NCI-H1105 (cell line): ENCODE measurements around the gene CRTC3.
A peak's percentile ranks its signal among the peaks of the same experiment; 100 is the strongest.
"Not testable (repeated sequence)": the region's sequence is repeated elsewhere in the genome, so short reads cannot be mapped to it uniquely, and the experiment has no call there.

Experiments
- DNase-seq: peaks from one replicate; lab custom pipeline; 2025; lab: John Stamatoyannopoulos, UW

Gene CRTC3, protein sequence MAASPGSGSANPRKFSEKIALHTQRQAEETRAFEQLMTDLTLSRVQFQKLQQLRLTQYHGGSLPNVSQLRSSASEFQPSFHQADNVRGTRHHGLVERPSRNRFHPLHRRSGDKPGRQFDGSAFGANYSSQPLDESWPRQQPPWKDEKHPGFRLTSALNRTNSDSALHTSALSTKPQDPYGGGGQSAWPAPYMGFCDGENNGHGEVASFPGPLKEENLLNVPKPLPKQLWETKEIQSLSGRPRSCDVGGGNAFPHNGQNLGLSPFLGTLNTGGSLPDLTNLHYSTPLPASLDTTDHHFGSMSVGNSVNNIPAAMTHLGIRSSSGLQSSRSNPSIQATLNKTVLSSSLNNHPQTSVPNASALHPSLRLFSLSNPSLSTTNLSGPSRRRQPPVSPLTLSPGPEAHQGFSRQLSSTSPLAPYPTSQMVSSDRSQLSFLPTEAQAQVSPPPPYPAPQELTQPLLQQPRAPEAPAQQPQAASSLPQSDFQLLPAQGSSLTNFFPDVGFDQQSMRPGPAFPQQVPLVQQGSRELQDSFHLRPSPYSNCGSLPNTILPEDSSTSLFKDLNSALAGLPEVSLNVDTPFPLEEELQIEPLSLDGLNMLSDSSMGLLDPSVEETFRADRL

DNA sequence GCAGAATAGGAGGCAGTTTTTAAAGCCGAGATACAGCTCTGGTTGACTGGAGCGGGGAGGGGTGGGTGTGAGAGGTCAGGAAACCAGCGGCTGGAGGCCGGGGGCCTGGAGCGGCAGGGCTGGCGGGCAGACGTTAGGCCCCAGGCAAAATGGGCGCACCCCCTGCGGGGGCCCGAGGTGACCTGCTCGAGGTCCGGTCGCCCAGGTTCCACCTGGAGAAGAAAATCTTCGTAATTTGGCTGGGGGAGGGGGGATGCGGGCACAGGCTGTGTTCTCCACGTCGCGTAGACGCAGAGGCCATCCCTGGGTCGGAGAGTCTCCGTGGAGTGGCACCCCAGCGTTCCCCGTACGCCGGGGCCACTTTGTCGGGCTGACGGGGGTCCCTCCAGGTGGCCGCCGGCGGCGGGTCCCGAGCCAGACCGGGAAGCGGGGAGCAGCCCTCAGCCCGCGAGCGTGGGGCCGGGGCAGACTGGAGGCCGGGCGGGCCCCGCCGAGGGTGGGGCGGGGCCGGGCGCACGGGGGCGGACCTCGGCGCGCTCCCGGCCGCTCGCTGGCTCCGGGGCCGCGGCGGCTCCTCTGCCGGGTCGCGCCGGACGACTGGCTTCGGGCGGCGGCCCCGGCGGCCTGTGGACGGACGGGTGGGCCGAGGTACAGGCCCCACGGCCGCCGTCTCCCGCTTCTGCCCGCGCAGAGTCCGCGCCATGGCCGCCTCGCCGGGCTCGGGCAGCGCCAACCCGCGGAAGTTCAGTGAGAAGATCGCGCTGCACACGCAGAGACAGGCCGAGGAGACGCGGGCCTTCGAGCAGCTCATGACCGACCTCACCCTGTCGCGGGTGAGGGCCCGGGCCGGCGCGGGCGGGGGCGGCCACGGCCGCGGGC, at the start of gene CRTC3:
Gene CRTC3 (plus strand): TSS at position 553 of the 879 bp plus-strand sequence. CDS start 149 bp downstream, at position 702.
- DNase-seq = no peak

DNA sequence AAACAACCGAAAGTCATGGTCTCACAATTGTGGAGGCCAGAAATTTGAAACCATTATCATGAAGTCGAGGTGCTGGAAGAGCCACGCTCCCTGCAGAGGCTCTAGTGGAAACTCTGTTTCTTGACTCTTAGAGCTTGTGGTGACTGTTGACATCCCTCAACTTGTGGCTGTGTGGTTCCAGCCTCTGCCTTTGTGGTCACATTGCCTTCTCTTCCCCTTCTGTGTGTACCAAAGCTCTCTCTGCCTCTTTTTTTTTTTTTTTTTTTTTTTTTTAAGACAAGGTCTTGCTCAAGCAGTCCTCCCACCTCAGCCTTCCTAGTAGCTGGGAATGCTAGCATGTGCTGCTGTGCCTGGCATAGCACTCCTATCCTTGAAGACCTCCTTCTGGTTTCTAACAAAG, 48.7 kb upstream of the CRTC3 start:
- DNase-seq = no peak

DNA sequence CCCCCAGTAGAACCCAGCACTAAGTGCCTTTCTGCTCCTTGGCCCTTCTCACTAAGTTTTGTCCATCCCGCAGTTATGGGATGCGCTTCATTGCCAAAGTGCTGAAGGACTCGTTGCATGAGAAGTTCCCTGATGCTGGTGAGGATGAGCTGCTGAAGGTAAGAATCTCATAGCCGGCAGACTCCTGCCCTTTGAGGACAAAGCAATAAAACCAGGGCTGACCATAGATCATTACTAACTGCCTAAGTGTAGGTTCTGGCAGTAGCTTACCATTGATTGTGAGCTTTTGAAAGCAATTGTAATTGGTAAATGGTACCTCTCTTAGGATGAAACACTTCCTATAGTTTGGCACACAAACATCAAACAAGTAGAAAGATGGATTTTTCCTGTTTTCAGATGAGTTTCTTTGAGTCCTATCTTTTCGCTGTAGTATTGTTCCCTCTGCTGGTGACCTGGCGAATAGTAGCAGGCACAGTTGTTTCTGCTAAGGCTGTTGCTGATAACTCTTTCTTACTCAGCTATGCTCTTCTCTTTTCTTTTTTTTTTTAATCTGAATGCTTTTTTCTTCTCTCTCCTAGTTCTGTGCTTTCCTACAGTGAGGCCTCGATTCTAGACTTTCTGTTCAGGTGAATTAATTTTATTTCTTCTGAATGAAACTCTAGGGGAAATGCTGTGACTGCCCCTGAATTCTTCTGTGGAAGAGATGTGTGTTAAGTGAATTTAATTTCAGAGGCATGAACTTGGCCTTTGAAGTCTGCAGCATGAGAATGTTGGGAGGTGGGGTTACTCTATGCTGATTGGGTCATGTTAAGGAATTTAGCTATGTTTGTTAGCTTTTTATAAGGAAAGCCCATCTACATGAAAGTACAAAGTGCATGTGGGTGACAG, 47.4 kb upstream of the CRTC3 start:
- no peak for DNase-seq

DNA sequence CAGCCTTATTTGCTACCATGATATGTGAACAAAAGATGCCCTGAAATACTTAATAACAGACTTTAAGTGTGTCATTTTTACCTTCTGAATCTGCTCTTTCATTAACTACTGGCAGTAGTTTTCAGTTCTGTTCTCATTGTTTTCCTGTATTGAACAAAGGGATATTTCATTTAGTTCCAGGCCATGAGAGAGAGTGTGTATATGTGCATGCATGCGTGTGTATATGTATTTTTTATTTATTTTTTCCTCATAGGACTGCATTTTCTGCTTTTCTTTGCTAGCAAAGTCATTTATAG, 46.8 kb upstream of the CRTC3 start:
- no peak for DNase-seq

DNA sequence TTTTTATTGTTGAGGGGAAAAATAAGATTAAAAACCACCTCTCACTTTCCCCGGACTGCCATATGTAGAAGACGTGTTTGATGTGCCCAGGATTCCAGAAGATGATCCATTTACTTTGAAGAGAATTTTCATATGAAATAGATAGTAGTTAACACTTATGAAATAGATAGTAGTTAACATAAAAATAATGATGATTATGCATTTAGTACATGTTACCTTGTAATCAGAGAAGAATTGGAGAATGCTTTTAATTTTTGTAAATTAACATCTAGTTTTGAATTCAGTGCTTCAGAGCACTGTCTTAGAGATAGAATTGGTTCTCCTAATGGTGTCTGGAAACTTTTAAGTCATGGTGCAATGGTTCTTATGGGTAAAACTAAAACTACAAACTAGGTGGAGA, 46.1 kb upstream of the CRTC3 start:
- DNase-seq = no peak

DNA sequence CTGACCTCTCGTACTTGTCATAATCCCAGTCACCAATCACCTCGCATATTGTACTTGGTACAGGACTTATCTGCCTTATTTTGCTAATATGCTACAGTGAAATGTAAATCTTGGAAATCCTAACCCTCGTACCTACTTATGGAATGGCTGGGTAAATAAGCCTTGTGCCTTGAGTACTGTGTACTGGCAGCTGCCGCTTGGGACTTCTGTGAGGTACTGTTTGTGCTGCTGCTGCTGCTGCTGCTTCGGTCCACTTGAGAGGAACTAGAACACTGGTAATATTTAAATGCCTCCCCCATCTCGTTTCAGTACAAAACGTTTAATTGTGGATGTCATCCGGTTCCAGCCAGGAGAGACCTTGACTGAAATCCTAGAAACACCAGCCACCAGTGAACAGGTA, 42.5 kb upstream of the CRTC3 start:
- DNase-seq = no peak

DNA sequence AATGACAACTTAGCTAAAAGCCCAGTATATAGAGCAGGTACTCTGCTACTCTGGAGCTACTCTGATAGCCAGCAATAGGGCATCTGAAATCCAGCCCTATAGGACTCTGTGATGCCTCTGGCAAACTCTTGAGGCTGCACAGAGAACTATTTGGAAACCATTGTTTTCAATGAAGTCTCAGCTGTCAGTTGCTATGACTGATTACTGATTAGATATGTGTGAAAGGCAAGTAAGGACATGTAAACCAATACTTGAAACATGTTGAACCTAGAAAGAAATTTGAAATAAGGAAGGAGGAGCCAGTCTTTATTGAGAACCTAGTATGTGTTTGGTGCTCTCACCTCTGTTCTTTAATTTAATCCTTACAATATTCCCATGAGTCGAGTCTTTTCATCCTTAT, 40.2 kb upstream of the CRTC3 start:
- no peak for DNase-seq

DNA sequence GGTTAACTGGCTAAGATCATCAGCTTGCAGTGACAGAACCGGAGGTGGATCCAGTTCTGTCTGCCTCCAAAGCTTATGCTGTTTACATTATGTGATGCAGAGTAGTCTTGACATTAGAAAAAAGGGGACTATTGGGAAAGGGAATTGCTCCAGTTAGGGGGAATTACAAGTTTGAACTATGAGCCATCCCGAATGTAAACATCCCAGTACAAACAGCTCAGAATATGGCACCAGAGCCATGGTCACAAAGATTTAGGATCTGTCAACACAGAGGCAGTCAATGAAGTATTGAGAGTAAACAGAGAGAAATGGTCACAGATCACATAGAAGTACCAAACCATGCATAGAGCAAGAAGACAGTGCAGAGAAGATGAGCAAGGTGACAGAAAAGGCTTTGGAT, 39.8 kb upstream of the CRTC3 start:
- no peak for DNase-seq

DNA sequence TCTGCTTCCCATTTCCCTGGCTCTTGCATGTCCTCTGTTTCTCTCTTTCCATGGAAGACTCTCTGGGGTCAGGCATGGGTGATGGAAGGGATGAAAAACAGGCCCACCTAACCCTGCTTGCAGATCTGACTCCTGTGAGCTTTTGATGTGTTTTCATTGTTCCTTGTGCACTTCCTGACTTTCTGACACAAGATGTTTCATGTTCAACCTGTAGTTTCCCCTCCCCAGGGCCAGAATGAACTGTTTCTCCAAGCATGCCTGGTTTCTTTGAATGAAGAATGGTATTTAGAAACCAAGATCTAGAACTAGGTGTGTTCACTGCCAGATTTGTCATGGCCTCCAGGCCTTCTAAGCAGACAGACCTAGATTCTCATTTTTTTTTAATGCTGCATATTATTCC, 36.1 kb upstream of the CRTC3 start:
- DNase-seq = no peak

DNA sequence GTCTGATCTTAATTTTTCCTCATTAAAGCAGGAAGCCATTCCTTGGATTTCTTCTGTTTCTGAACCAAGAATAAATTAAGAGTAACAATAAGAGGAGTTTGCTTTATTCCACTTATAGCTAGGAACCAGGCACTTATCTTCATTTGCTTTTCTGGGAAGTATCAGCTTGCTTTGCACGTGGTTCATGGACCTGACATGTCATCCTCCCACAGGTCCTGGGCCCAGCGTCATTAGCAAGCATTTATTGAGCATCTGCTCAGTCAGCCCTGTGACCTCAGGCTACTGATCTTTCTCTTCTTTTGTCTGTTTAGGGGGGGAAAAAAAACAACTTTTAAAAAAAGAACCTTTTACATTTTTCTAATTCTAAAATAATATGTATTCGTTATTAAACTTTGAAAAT, 34.7 kb upstream of the CRTC3 start:
- no peak for DNase-seq

DNA sequence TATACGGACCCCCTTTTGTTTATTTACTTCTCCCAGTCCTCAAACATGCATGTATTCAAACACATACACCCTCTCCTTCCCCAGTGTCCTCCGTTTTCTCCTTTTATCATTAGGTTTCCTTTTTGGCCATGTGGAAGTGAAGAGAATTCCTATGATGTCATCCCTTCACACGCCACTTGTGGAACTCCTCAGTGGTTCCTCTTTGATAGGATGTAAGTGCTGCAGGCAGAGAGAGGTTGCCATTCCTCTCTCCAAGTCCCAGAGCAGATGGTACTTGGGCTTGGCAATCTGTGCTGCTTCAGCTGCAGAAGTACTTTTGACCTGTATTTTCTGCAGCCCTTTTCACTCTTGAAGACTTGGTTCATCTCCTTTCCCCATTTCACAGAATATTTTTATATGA, 32.9 kb upstream of the CRTC3 start:
- no peak for DNase-seq

DNA sequence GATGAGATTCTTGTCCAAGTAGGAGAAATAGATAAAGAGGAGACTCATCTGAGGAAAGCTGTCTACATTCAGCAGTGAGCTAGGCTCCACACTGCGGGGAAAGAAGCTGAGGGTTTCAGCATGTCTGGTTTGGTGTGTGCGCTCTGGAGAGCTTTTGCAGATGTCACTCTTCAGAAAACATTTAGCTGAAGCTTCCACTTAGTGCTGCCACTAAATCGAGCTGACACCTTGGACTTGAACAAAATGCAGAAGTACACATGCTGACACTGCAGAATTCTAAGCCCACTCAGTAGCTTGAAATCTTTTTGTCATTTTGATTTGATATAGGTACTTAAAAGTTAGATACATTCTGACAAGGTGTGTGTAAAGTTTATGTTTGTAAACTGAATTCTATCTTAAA, 32.3 kb upstream of the CRTC3 start:
- DNase-seq = no peak

DNA sequence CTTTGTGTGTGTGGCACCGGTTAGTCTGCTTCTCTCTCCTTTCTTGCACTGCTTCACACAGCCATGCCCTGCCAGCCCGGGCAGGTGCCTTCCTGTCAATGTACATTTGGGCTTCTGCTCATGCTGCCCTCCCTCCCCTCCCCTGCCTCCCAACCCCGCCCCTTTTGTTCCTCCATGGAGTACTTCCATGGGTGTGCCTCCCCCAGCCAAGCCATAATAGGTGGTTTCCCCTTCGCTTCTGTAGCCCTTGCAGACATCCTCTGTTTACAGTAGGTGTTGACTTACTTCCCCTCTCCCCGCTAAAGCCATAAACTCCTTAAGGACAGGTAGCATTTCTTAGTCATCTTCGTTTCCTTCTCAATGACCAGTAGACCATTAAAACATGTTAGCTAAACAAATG, 31.8 kb upstream of the CRTC3 start:
- DNase-seq = peak; percentile 44

DNA sequence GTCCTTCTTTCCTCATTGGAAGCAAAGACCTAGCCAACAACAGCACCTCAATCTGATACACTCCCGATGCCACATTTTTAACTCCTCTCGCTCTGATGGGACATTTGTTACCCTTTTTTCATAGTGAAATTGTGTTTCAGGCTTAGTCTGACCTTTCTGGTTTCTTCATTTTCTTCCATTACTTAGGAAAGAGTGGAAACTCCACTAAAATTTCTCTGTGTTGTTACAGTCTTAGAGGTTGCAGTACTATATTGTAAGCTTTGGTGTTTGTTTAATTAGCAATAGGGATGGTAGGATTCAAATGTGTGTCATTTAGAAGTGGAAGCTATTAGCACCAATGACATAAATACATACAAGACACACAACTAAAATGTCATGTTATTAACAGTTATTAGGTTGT, 29.6 kb upstream of the CRTC3 start:
- DNase-seq = no peak

DNA sequence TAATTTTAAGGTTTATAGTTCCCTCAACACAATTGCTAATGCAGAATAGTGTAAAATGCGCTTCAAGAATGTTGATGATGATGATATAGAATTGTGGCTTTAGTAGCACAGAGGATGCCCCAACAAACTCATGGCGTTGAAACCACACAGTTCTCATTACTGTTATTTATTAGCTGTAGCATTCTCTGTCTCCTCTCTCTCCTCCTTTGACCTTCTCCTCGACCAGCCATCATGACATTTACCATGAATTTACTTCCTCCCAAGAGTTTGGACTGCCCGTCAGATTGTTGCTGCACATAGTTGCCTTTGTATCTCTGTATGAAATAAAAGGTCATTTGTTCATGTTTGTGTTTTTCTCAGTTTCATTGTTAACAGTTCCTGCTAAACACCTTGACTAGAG, 27.8 kb upstream of the CRTC3 start:
- DNase-seq = no peak

DNA sequence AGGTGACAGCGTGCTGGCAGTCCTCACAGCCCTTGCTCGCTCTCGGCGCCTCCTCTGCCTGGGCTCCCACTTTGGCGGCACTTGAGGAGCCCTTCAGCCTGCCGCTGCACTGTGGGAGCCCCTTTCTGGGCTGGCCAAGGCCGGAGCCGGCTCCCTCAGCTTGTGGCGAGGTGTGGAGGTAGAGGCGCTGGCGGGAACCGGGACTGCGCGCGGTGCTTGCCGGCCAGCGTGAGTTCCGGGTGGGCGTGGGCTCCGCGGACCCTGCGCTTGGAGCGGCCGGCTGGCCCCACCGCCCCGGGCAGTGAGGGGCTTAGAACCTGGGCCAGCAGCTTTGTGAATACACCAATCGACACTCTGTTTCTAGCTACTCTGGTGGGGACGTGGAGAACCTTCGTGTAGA, 18.9 kb upstream of the CRTC3 start:
- DNase-seq = not testable (repeated sequence)

DNA sequence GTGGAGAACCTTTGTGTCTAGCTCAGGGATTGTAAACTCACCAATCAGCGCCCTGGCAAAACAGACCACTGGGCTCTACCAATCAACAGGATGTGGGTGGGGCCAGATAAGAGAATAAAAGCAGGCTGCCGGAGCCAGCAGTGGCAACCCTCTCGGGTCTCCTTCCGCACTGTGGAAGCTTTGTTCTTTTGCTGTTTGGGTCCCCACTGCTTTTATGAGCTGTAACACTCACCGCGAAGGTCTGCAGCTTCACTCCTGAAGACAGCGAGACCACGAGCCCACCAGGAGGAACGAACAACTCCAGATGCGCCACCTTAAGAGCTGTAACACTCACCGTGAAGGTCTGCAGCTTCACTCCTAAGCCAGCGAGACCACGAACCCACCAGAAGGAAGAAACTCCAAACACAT, 18.5 kb upstream of the CRTC3 start:
- DNase-seq = not testable (repeated sequence)

DNA sequence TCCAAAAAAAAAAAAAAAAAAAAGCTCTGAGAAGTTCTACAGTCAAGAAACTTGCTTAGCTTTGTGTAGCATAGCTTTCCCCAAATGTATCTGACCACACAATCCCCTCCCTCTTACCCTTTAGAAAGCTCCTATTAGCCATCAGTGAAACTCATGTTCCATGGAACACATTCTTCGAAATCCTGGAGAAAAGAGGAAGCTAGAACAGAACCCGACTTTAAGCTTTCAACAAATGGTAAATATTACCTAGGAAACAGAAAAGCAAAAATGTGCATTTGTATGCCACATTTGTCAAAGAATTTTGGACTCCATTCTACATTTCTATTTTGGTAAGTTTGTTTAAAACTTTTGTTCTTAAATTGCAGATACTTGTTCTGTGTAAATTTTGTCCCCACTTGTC, 17.4 kb upstream of the CRTC3 start:
- DNase-seq = no peak

DNA sequence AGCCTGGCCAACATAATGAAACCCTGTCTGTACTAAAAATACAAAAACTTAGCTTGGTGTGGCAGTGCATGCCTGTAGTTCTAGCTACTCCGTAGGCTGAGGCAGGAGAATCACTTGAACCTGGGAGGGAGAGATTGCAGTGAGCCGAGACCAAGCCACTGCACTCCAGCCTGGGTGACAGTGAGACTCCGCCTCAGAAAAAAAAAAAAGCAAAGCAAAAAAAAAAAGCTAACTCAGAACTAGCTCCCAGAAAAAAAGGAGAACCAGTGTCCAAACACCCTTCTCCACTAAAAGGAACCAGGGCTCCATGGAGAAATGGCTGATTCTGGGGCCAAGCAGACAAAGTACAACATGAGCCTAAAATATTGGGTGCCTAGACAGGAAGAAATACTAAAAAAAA, 16.7 kb upstream of the CRTC3 start:
- DNase-seq = no peak

DNA sequence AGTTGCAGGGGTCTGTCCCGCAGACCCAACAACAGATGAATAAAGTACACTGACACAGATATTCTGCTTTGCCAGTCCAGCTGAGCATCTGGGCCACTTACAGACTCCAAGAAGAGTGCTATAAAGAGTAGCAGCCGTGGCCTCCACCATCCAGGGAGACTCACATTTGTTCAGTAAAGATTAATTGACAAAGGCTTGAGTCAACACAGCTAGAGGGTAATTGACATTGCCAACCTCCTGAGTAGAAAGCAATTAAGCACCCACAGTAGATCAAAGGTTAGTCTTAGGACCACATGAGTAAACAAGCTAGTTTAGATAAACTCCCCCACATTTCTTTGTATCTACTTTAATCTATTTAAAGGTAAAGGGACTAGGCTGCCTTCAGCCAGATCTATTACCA, 16.3 kb upstream of the CRTC3 start:
- no peak for DNase-seq

DNA sequence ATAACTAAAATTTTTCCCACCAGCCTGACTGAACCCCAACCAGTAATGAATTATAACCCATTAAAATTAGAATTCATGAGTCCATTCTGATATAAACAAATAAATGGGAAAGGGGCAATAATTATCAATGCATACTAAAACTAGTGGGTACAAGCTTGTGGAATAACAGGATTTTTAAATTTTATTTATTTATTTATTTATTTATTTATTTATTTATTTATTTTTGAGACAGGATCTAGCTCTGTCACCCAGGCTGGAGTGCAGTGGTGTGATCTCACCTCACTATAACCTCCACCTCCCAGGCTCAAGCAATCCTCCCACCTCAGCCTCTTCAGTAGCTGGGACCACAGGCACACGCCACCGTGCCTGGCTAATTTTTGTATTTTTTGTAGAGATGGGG, 15.8 kb upstream of the CRTC3 start:
- DNase-seq = not testable (repeated sequence)

DNA sequence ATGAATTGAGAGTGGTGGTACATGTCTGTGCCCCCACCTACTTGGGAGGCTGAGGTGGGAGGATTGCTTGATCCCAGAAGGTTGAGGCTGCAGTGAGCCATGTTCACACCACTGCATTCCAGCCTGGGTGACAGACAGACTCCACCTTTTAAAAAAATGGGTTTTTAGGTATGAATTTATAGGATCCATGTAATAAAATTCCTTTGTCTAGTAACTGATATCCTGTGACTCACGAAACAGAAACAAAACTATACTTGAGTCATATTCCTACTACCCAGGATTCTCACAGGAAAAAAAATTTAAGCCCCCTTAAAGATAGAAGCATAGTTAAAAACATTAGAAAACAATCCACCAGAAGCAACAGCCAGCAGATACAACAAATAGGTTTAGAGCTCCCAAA, 10.0 kb upstream of the CRTC3 start:
- no peak for DNase-seq
